H1 (cell line): Measurements from ENCODE around the gene DPP8. TPM values are rescaled to one million over a fixed set of nuclear protein-coding genes. Genes with fewer than 3 reads are reported as not detected.

Source experiments
- CBX8 ChIP-seq: fragments of 300-800, 300-1000 bp; sonication (generic); IDR thresholded peaks from 2 replicates; pipeline ENCODE4 v1.7.1; 2016; ENCODE audit warnings: low read depth, low read length, borderline replicate concordance
- CEBPB ChIP-seq: IDR thresholded peaks from 2 replicates; pipeline ENCODE4 v1.6.1; 2012; ENCODE audit warnings: low read depth, low read length
- EGR1 ChIP-seq: IDR thresholded peaks from 2 replicates; pipeline ENCODE4 v1.6.1; 2011; ENCODE audit warnings: low read depth, low read length, borderline replicate concordance
- EZH2 ChIP-seq: fragments of 200-600 bp; sonication (generic); IDR thresholded peaks from 2 replicates; pipeline ENCODE4 v1.7.1; 2012; ENCODE audit warnings: low read depth, mild to moderate bottlenecking, moderate library complexity, low read length, inconsistent platforms; ENCODE audit not compliant: severe bottlenecking
- RAD21 ChIP-seq, 2 experiments: IDR thresholded peaks in 1 of 2; conservative IDR thresholded peaks in 1 of 2; 2 replicates each; pipeline ENCODE4 v1.6.1; 2011; ENCODE audit warnings: low read depth in 2 of 2, low read length in 2 of 2, improper control_type of control experiment in 1 of 2, inconsistent platforms in 1 of 2, mild to moderate bottlenecking in 1 of 2, moderate library complexity in 1 of 2
- SIRT6 ChIP-seq: IDR thresholded peaks from one replicate; pipeline ENCODE4 v1.7.1; 2012; ENCODE audit warnings: low read length, inconsistent platforms
- TEAD4 ChIP-seq: IDR thresholded peaks from 2 replicates; pipeline ENCODE4 v1.6.1; 2012; ENCODE audit warnings: low read depth, low read length, inconsistent platforms, mixed read lengths
- polyA plus RNA-seq, 7 experiments: library from polyadenylated mRNA; depleted of rRNA in 3 of 7; stranded (reverse) in 5 of 7; unstranded in 2 of 7; fragments of >200 nt in 5 of 7; fragments of 200-250 nt in 2 of 7; gene quantifications; 1 replicate in 5 of 7; 2 replicates in 1 of 7; 4 replicates in 1 of 7; pipeline versions ENCODE4 v1.2.1 to v1.2.3, GENCODE V29; 2011 to 2013; ENCODE audit warnings: missing spikeins in 2 of 7, mixed read lengths in 2 of 7
- total RNA-seq: library from RNA; stranded (reverse); fragmentation: NEBNext Ultra II Directional; extraction: Animal tissue kit (Norgen Biotek cat#: 25700); gene quantifications from 2 replicates; pipeline ENCODE4 v1.2.1, GENCODE V29; 2021
- TF ChIP-seq, protein P1 (sequence below): fragments of 300-600 bp; sonication (generic); IDR thresholded peaks from 2 replicates; pipeline ENCODE4 v1.7.1; 2012; ENCODE audit warnings: low read length, moderate library complexity, mild to moderate bottlenecking, inconsistent platforms; ENCODE audit not compliant: insufficient replicate concordance

Gene DPP8
- total and polyA plus RNA-seq, 2 of the 8 experiments (the other 6 are each of a cell fraction or from before 2014, with no cell fraction given), result 9.9 to 26.0 TPM

DNA sequence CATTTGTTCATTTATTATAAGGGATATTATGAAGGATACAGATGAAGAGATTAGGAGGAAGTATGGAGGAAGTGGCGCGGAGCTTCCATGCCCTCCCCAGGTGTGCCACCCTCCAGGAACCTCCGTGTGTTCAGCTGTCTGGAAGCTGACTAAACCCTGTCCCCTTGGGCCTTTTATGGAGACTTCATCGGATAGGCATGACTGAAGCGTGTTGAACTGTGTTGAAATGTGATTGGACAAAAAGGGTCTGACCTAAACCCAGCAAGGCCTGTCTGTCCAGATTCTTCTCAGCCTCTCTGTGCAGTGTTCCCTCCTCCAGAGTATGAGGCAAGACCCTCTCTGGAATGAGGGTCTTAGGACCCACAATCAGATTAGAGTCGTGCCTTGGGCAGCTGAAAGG lies 44.4 kb upstream of the DPP8 start (continued):
- TF ChIP-seq, protein P1, sequence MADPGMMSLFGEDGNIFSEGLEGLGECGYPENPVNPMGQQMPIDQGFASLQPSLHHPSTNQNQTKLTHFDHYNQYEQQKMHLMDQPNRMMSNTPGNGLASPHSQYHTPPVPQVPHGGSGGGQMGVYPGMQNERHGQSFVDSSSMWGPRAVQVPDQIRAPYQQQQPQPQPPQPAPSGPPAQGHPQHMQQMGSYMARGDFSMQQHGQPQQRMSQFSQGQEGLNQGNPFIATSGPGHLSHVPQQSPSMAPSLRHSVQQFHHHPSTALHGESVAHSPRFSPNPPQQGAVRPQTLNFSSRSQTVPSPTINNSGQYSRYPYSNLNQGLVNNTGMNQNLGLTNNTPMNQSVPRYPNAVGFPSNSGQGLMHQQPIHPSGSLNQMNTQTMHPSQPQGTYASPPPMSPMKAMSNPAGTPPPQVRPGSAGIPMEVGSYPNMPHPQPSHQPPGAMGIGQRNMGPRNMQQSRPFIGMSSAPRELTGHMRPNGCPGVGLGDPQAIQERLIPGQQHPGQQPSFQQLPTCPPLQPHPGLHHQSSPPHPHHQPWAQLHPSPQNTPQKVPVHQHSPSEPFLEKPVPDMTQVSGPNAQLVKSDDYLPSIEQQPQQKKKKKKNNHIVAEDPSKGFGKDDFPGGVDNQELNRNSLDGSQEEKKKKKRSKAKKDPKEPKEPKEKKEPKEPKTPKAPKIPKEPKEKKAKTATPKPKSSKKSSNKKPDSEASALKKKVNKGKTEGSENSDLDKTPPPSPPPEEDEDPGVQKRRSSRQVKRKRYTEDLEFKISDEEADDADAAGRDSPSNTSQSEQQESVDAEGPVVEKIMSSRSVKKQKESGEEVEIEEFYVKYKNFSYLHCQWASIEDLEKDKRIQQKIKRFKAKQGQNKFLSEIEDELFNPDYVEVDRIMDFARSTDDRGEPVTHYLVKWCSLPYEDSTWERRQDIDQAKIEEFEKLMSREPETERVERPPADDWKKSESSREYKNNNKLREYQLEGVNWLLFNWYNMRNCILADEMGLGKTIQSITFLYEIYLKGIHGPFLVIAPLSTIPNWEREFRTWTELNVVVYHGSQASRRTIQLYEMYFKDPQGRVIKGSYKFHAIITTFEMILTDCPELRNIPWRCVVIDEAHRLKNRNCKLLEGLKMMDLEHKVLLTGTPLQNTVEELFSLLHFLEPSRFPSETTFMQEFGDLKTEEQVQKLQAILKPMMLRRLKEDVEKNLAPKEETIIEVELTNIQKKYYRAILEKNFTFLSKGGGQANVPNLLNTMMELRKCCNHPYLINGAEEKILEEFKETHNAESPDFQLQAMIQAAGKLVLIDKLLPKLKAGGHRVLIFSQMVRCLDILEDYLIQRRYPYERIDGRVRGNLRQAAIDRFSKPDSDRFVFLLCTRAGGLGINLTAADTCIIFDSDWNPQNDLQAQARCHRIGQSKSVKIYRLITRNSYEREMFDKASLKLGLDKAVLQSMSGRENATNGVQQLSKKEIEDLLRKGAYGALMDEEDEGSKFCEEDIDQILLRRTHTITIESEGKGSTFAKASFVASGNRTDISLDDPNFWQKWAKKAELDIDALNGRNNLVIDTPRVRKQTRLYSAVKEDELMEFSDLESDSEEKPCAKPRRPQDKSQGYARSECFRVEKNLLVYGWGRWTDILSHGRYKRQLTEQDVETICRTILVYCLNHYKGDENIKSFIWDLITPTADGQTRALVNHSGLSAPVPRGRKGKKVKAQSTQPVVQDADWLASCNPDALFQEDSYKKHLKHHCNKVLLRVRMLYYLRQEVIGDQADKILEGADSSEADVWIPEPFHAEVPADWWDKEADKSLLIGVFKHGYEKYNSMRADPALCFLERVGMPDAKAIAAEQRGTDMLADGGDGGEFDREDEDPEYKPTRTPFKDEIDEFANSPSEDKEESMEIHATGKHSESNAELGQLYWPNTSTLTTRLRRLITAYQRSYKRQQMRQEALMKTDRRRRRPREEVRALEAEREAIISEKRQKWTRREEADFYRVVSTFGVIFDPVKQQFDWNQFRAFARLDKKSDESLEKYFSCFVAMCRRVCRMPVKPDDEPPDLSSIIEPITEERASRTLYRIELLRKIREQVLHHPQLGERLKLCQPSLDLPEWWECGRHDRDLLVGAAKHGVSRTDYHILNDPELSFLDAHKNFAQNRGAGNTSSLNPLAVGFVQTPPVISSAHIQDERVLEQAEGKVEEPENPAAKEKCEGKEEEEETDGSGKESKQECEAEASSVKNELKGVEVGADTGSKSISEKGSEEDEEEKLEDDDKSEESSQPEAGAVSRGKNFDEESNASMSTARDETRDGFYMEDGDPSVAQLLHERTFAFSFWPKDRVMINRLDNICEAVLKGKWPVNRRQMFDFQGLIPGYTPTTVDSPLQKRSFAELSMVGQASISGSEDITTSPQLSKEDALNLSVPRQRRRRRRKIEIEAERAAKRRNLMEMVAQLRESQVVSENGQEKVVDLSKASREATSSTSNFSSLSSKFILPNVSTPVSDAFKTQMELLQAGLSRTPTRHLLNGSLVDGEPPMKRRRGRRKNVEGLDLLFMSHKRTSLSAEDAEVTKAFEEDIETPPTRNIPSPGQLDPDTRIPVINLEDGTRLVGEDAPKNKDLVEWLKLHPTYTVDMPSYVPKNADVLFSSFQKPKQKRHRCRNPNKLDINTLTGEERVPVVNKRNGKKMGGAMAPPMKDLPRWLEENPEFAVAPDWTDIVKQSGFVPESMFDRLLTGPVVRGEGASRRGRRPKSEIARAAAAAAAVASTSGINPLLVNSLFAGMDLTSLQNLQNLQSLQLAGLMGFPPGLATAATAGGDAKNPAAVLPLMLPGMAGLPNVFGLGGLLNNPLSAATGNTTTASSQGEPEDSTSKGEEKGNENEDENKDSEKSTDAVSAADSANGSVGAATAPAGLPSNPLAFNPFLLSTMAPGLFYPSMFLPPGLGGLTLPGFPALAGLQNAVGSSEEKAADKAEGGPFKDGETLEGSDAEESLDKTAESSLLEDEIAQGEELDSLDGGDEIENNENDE, result no peak
- TF ChIP-seq EGR1 (no peak), SIRT6 (no peak), TEAD4 (no peak), CEBPB (no peak), EZH2 (no peak), RAD21 (IDR thresholded peaks at IDR 0.05 in 1 of 2, conservative IDR thresholded peaks at IDR 0.05 in 1 of 2; ENCODE audit: low read depth in 2 of 2, low read length in 2 of 2) (no peak), CBX8 (no peak)
- TF ChIP-seq, all 59 proteins: peak for 0
